Osteocyte (in vitro differentiated cells): ENCODE data around the gene CAMSAP1. TPM values are rescaled to one million over a fixed set of nuclear protein-coding genes. Genes with fewer than 3 reads are reported as not detected.

Experiments
- DNase-seq: peaks from one replicate; pipeline ENCODE4 v3.0.0; 2021; ENCODE audit warnings: mixed read lengths; ENCODE audit not compliant: unreplicated experiment; ENCODE audit errors: extremely low spot score
- H3K27ac Mint-ChIP-seq: one replicate; pipeline ENCODE4 v1.8.0; 2021; ENCODE audit warnings: mild to moderate bottlenecking, mixed read lengths; ENCODE audit not compliant: unreplicated experiment
- H3K27me3 Mint-ChIP-seq: one replicate; pipeline ENCODE4 v1.8.0; 2021; ENCODE audit warnings: mixed read lengths; ENCODE audit not compliant: unreplicated experiment
- H3K36me3 Mint-ChIP-seq: one replicate; pipeline ENCODE4 v1.8.0; 2021; ENCODE audit warnings: mixed read lengths; ENCODE audit not compliant: unreplicated experiment
- H3K4me1 Mint-ChIP-seq: one replicate; pipeline ENCODE4 v1.8.0; 2021; ENCODE audit warnings: mixed read lengths; ENCODE audit not compliant: unreplicated experiment
- H3K4me3 Mint-ChIP-seq: one replicate; pipeline ENCODE4 v1.8.0; 2021; ENCODE audit warnings: mild to moderate bottlenecking, moderate library complexity, mixed read lengths; ENCODE audit not compliant: unreplicated experiment
- H3K9me3 Mint-ChIP-seq: one replicate; pipeline ENCODE4 v1.8.0; 2021; ENCODE audit warnings: mixed read lengths; ENCODE audit not compliant: unreplicated experiment
- CTCF ChIP-seq: fragments of 200-600 bp; sonication (generic); IDR thresholded peaks from 2 replicates; pipeline ENCODE4 v1.5.0; 2021; ENCODE audit warnings: antibody characterized with exemption, mild to moderate bottlenecking, moderate library complexity
- total RNA-seq: library from RNA; stranded (reverse); gene quantifications from 2 replicates; pipeline ENCODE4 v1.2.1, GENCODE V29; 2021

The CAMSAP1 gene
- total RNA-seq, 1 donor from 2014 or later: 34.4 TPM

GRCh38 chr9:135760465-135760864 is 146.9 kb downstream of the CAMSAP1 start:
- Mint-ChIP-seq H3K27ac (no peak overlapping the region), H3K4me3 (no peak overlapping the region), H3K27me3 (no peaks in the 10 kb centered on the region), H3K4me1 (no peaks in the 10 kb centered on the region), H3K36me3 (no peaks in the 10 kb centered on the region), H3K9me3 (no peaks in the 10 kb centered on the region)
- no peak for TF ChIP-seq CTCF
- no peak for DNase-seq

GRCh38 chr9:135759676-135760300 is 147.6 kb downstream of the CAMSAP1 start:
- DNase-seq: no peak
- Mint-ChIP-seq H3K27ac (no peak overlapping the region), H3K4me1 (no peaks in the 10 kb centered on the region), H3K36me3 (no peaks in the 10 kb centered on the region), H3K9me3 (no peaks in the 10 kb centered on the region), H3K27me3 (no peaks in the 10 kb centered on the region), H3K4me3 (no peak overlapping the region)
- TF ChIP-seq CTCF: no peak

GRCh38 chr9:135758870-135759269 is 148.5 kb downstream of the CAMSAP1 start:
- no peaks in the 10 kb centered on the region for H3K36me3 Mint-ChIP-seq
- H3K27me3 Mint-ChIP-seq: no peaks in the 10 kb centered on the region
- no peak overlapping the region for H3K4me3 Mint-ChIP-seq
- no peak overlapping the region for H3K27ac Mint-ChIP-seq
- H3K9me3 Mint-ChIP-seq: no peaks in the 10 kb centered on the region
- no peak for DNase-seq
- TF ChIP-seq CTCF: no peak
- no peaks in the 10 kb centered on the region for H3K4me1 Mint-ChIP-seq

Other genes with a start within 250 kb of the CAMSAP1 start
- not detected in 2 replicates for gene LCN9, start 244.2 kb downstream of the CAMSAP1 start, total RNA-seq
- not detected in 2 replicates for gene SOHLH1, start 208.1 kb downstream of the CAMSAP1 start, total RNA-seq
- not detected in 2 replicates for gene KCNT1, start 205.4 kb downstream of the CAMSAP1 start, total RNA-seq
- gene UBAC1, start 53.8 kb upstream of the CAMSAP1 start, total RNA-seq: 38.9 and 41.9 TPM in 2 replicates
- gene NACC2, start 187.7 kb upstream of the CAMSAP1 start, total RNA-seq: 40.1 and 41.4 TPM in 2 replicates
- 34.0 and 38.2 TPM in 2 replicates for gene TMEM250, start 211.3 kb upstream of the CAMSAP1 start, total RNA-seq